ENCODE results near the gene NMNAT2. TPM values are rescaled to one million over a fixed set of nuclear protein-coding genes. Genes with fewer than 3 reads are reported as not detected.

Gene NMNAT2
- total RNA-seq, 4 donors from 2014 or later: 0.20 to 0.48 (median 0.27) TPM; not detected in 1

GRCh38 chr1:183198463-183198862 lies 219.7 kb downstream of the NMNAT2 start:
- H3K4me3 ChIP-seq: no peak overlapping the region
- H3K36me3 ChIP-seq: no peaks in the 10 kb centered on the region
- in situ Hi-C loops (cut with MboI; ENCODE audit: low pct_ligation_motif_present in 1 of 4, low pct_unique_long_range_greater_than_20kb in 1 of 4, low sequenced_read_pairs in 3 of 4): no loop called here
- TF ChIP-seq CTCF (IDR thresholded peaks at IDR 0.05) (no peak), POLR2AphosphoS5 (IDR thresholded peaks at IDR 0.05) (peak in 1 of 3 donors; percentile 48), EP300 (IDR thresholded peaks at IDR 0.05; ENCODE audit: low read depth) (peak; percentile 45)
- no peaks in the 10 kb centered on the region for H3K9me3 ChIP-seq
- H3K4me1 ChIP-seq: peaks cover 0 to 14% (median 7%) of the 10 kb centered on the region in 4 donors
- peak overlapping the region in 2 of 4 donors; percentile 1 to 21 for H3K27ac ChIP-seq
- WGBS, 2 donors (ENCODE audit: low coverage in 1 of 2): 65 to 83% methylated on average over 4 to 9 of the region's 9 CpGs
- H3K27me3 ChIP-seq: no peaks in the 10 kb centered on the region
- DNase-seq: no peak
- intact Hi-C loops (cut with DNase I; ENCODE audit: low total_unique reads): no loop called here

Other genes starting within 250 kb of the NMNAT2 start
- gene LAMC2, start 232.1 kb downstream of the NMNAT2 start, total RNA-seq: 10 to 100 TPM in 2 of 4 donors, 1 to 10 TPM in 2; 9.7 to 25.9 (median 16.1) TPM
- 100 to 1,000 TPM in 1 of 4 donors, 10 to 100 TPM in 3; 54.9 to 107 (median 74.1) TPM for gene SMG7, start 54.1 kb upstream of the NMNAT2 start, total RNA-seq
- gene NCF2, start 172.1 kb upstream of the NMNAT2 start, total RNA-seq: 10 to 100 TPM in 1 of 4 donors, 1 to 10 TPM in 3; 3.8 to 12.7 (median 5.6) TPM
- gene ARPC5, start 217.4 kb upstream of the NMNAT2 start, total RNA-seq: 100 to 1,000 TPM in 1 of 4 donors, 10 to 100 TPM in 3; 22.7 to 123 (median 74.1) TPM
- under 1 TPM in 1 of 4 donors, not detected in 3; 0.14 TPM for gene APOBEC4, start 234.9 kb upstream of the NMNAT2 start, total RNA-seq

Data from transverse colon (tissue), 4 donors.